GM21515 (cell line): ENCODE results near the gene PYGO1.
"Not testable (repeated sequence)": the region's sequence is repeated elsewhere in the genome, so short reads cannot be mapped to it uniquely, and the experiment has no call there.

ENCODE experiments used
- ATAC-seq: cut with Tn5 transposase; IDR thresholded peaks from one replicate; pipeline ENCODE4 v1.9.1; 2021; ENCODE audit not compliant: unreplicated experiment

PYGO1 gene

DNA sequence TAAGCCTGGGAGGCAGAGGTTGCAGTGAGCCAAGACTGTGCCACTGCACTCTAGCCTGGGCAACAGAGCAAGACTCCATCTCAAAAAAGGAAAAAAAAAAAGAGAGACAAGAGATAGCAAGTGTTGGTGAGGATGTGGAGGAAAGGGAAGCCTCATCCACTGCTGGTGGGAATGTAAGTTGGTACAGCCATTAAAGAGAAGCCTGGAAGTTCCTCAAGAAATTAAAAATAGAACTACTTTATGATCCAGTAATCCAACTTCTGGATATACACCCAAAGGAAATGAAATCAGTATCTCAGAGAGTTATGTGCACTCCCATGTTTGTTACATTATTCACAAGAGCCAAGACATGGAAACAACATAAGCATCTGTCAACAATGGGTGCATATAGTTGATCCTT lies 14.9 kb downstream of the PYGO1 start:
- no peak for ATAC-seq

DNA sequence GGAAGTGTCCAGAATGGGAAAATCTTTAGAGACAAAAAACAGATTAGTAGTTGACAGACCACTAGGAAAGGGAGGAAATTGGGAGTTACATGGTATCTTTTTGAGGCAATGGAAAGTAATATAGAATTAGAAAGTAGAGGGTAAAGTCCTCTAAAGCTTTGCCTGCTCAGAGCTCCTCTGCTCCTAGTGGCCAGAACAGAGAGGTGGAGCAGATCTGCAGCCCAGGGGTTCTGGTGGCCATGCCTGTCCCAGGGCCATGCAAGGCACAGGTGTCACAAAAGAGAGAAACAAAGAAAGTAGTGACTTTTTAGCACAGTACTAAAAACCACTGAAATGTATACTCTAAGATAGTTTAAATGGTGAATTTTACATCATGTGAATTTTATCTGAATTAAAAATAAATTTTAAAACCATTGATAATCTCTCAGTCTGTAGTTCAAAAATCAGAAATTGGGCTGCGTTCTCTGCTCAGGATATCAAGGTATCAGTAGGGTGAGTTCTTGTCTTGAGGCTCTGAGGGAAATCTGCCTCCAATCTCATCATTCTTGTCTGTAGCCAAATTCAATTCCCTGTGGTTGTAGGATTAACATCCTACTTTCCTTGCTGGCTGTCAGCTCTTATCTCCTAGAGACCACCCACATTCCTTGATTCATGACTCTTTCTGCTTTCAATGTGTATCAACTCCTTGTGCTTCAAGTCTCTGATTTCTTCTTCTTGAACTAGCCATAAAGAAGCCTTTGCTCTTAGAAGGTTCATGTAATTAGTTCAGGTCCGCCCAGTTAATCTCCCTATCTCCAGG lies 23.6 kb downstream of the PYGO1 start:
- ATAC-seq, result no peak

DNA sequence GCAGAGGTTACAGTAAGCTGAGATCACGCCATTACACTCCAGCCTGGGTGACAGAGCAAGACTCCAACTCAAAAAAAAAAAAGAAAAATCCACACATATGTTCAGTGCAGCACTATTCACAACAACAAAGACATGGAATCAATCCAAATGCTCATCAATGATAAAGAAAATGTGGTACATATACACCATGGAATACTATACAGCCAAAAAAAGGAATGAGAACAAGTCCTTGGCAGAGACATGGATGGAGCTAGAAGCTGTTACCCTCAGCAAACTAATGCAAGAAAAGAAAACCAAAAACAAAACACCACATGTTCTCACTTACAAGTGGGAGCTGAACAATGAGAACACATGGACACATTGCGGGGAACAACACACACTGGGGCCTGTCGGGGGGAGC lies 25.5 kb downstream of the PYGO1 start:
- ATAC-seq, result no peak

DNA sequence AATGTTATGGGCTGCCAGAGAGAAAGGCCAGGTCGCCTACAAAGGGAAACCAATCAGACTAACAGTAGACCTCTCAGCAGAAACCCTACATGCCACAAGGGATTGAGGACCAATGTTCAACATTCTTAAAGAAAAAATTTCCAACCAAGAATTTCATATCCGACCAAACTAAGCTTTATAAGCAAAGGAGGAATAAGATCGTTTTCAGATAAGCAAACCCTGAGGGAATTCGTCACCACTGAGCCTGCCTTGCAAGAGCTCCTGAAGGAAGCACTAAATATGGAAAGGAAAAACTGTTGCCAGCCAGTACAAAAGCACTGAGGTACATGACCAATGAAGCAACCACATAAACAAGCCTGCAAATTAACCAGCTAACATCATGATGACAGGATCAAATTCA lies 33.1 kb downstream of the PYGO1 start:
- ATAC-seq, result no peak

DNA sequence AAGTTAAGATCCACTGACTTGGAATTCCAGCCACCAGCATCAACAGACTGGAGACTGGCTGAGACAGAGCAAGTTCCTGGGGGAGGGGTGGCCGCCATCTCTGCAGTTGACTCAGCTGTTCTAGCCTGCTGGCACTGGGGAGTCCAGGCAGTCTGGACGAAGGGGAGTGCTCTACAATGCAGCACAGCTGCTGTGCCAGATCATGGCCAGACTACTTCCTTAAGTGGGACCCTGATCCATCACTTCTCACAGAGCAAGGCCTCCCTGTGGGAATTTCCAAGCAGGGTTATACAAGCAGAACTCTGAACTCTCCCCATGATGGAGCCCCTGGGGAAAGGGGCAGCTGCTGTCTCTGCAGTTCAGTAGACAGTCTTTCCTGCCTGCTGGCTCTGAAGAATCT lies 35.2 kb downstream of the PYGO1 start:
- no peak for ATAC-seq

DNA sequence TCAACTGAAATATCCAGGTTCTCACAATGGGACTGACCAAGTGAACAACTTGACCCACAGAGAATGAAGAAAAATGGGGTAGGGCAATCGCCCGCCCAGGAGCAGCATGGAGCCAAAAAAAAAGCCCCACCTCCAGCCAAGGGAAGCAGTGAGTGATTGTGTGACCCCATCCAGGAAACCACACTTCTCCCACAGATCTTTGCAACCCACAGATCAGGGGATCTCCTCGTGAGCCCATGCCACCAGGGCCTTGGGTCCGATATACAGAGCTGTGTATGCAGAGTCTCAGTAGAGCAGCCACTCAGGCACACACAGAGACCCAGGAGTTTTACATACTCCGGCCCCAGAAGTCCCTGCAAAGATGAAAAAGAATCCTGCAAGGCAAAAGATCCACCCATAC lies 35.7 kb downstream of the PYGO1 start:
- ATAC-seq, result no peak

DNA sequence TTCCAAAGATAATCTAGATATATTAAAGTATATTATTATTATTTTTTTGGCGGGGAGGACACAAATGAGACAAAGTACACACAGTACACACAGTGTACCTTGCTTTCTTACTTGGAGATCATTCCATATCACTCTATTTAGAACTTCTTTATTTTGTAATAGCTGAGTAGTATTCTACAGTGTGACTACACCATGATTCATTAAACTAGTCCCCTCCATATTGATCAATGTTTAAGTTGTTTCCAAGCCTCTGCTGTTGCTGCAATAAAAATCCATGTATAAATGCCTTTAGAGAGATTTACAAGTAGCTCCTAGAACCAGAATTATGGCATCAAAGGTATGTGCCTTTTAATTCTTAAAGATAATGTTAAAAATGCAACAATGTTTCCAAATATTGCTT lies 38.8 kb downstream of the PYGO1 start:
- ATAC-seq, result no peak

DNA sequence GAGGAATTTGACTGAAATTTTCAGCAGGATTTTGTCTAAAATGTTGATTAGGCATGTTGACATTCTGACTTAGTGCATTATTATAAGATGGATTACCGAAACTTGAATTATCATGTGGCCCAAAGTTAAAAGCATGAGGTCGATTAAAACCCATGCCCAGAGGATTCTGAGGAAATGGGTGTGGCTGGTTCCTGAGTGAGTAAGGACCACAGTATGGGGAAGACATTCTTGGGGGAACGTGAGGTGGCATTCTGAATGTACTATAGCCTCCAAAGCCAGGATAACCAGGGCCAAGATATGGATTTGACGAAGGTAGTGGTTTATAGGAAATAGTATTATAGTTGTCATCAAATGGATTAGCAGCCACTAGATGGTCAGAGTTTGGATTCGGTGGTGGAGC lies 41.4 kb downstream of the PYGO1 start:
- no peak for ATAC-seq

DNA sequence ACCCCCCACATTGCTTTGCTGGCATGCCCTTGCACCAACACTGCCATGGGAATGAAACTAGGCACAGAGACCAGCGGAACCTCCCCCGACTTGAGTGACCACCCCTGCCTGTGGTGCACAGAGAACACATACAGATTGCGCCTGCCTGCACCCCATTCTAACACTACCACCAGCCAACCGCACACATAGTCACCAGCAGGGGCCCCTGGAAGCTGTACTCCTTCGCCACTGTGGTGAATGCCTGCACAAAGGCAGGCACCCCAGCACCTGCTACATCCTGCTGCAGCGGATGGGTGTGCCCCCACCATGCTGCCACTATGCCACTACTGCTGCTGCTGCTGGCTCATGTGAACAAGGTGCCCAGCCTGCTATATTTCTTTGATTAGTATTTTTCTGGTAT lies 52.7 kb downstream of the PYGO1 start:
- ATAC-seq, result no peak

DNA sequence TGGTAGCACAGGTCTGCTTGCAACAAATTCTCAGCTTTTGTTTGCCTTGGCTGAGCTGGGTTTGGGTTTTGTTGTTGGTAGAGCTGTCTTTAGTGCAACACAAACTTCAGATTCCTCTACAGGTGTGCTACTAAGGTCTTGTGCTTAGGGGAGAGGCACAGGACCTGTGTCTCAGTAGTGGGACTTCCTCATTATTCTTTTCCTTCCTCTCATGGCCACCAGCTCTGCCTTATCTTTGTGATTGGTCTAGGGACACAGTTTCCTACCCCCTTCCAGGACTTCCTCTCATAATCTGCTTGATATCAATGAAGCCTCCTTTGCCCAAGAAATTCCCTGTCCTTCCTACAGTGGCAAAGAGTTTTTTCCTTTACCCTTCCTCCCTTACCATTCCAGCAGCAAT lies 55.2 kb downstream of the PYGO1 start:
- ATAC-seq, result no peak

DNA sequence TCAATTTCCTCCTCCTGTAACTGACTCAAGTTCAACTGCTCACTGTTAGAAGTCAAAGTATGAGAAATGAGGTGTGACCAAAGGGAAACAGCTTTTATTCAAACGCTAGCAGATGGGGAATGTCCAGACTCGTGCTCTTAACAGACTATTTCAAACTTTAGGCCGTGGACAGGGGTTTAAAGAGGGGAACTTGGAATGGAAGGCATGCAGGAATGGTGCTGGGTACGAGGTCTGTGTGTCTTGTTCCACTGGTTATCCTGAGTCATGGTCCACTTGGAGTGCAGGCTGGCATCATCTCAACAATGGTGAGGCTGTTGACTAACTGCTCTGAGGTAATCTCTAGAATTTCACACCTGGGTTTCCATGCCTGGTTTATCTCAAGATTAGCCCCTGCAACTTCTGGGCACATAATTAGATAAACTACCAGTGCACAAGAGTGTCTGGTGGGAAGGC lies 57.3 kb downstream of the PYGO1 start:
- no peak for ATAC-seq

DNA sequence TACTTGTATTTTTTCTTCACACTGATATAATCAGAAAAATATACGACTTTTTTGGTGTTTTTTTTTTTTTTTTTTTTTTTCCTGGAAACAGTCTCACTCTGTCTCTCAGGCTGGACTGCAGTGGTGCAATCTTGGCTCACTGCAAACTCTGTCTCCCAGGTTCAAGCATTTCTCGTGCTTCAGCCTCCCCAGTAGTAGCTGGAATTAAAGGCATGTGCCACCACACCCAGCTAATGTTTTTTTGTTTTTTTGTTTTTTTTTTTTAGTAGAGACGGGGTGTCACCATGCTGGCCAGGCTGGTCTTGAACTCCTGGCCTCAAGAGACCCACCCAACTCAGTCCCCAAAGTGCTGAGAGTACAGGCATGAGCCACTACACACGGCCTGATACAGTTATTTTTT lies 59.3 kb downstream of the PYGO1 start:
- no peak for ATAC-seq

DNA sequence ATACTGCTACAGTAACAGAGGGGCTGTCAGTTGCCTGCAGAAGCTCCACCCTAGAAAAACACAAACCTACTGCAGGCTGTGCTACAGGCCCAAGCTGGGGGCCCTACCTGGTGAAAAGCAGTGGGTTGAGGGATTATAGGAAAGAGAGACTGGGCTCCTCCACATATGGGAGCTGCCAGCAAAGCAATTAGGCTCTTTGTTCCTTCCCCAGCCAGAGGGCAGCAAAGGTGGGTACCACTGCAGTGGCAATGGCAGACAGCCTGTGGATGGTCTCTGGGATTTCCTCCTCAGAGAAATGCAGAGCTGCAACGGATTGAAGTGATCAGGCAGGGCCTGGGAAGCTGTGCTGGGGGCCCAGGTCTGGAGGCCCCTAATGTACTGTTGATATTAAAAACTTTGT lies 61.0 kb downstream of the PYGO1 start:
- no peak for ATAC-seq

DNA sequence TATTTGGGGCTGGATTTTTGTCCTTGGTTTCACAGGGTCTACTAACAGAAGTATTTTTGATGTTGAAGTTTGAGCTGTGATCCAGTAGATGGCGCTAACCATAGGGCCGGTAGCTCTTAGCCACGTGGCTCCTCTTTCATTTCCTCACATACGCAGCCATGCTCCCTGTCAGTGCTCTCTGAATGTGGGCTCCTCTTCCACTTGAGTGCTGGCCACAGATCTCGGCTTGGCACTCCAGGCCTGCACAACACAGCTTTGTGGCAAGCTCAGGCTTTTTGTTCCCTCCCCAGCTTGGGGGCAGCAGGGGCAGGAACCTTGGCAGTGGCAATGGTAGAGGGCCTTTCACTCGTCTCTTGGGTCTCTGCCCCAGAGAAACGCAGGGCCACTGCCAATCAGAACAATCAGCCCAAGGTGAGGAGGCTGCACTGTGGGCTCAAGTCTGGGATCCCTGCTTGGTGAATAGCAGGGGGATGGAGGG lies 61.5 kb downstream of the PYGO1 start:
- ATAC-seq, result peak; percentile 91

DNA sequence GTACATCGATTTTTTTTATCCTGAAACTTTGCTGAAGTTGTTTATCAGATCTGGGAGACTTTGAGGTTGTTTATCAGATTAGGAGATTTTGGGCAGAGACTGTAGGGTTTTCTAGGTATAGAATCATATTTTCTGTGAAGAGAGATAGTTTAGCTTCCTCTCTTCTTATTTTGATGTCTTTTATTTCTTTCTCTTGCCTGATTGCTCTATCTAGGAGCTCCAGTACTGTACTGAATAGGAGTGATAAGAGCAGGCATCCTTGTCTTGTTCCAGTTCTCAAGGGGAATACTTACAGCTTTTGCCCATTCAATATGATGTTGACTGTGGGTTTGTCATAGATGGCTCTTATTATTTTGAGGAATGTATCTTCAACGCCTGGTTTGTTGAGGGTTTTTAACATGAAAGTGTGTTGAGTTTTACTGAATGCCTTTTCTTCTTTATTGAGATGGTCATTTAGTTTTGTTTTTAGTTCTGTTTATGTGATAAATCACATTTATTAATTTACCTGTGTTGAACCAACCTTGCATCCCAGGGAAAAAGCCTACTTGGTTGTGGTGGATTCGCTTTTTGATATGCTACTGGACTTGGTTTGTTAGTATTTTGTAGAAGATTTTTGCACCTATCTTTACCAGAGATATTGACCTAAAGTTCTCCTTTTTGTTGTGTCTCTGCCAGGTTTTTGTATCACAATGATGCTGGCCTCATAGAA lies 65.2 kb downstream of the PYGO1 start:
- ATAC-seq, result no peak

DNA sequence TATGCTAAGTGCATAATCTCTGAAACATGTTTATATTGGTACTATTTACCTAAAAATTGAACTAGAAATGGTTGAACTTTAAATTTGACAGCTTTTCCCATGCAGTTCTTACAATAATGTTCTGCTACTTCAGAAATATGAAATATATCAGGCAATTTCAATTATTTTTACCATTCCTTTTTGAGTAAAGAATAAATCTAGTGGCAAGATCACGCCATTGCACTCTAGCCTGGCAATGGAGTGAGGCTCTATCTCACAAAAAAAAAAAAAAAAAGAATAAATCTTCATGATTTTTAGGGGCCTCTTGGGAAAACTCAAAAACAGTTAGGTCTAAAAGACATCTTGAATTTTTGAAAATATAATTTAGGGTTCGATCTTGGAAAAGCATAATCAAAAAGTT lies 69.5 kb downstream of the PYGO1 start:
- ATAC-seq, result no peak

DNA sequence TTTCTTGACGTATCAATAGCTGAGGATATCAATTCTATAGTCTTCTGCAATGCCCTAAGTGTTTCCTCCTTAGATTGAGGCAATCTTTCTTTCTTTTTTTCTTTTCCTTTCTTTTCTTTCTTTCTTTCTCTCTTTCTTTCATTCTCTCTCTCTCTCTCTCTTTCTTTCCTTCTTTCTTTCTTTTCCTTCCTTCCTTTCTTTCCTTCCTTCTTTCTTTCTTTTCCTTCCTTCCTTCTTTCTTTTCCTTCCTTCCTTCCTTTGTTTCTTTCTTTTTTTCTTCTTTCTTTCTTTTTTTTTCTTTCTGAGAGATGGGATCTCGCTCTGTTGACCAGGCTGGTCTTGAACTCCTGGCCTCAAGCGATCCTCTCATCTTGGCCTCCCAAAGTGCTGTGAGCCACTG lies 70.1 kb downstream of the PYGO1 start:
- no peak for ATAC-seq

DNA sequence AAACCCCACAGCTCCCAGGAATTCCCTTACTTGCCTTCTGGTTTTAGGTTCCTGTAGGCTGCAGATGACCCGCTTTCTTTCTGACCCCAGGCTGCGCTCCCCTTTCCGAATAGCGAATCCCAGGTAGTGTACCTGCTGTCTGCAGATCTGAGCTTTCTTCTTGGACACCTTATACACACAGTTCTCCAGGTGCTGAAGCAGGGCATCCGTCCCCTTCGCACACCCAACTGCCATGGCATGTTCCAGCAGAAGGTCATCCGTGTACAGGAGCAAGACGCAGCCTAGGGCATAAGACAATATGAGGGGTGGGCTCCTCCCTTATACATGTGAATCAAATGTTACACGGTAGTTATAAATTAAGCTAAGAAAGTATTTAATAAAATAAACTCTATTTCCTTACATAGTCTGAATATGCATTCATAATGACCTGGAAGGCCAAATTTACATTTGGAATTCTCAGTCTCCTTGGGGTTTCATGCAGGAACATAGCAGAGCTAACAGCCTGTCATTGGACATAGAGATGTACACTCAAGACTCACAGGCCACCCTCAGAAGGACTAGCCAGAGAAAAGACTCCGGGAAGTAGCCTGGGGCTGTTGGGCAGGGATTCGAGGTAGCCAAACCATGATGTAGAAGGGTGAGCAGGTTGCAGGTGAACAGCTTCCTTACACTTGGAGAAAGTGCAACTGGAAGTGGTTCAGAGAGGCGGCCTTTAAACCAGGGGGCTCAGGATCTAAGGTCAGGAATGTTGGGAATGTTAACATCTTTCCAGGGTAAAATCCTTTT lies 72.0 kb downstream of the PYGO1 start:
- no peak for ATAC-seq

DNA sequence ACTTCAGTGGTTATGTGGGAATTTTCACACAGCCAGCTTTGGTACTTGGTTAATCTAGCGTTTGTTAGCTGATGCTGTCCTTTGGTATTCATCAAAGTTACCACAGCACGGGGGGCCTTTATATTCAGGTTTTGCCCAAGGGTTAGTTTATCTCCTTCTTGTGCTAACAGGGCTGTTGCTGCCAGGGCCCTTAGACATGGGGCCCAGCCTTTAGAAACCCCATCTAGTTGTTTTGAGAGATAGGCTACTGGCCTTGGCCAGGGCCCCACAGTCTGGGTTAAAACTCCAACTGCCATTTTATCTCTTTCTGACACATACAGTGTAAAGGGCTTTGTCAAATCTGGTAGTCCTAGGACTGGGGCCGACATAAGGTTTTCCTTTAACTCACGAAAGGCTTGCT lies 72.7 kb downstream of the PYGO1 start:
- ATAC-seq, result no peak

DNA sequence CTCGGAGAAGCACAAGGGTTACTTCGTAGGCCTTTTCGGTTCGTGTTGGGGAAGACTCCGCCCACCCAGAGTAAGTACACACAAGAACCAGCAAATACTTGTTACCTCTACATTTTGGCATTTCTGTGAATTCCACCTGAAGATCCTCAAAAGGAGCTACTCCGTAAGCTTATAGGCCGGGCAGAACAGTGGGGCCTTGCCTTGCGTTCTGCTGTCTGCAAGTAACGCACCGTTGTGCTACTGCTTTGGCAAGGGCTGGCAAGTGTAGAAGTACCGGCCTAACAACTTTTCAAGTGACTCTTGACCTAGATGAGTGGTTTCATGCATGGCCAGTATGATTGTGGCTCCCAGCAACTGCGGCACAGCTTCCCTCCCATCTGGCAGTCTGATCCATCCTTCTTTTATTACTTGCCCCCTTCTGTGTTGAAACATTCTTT lies 73.7 kb downstream of the PYGO1 start:
- no peak for ATAC-seq

DNA sequence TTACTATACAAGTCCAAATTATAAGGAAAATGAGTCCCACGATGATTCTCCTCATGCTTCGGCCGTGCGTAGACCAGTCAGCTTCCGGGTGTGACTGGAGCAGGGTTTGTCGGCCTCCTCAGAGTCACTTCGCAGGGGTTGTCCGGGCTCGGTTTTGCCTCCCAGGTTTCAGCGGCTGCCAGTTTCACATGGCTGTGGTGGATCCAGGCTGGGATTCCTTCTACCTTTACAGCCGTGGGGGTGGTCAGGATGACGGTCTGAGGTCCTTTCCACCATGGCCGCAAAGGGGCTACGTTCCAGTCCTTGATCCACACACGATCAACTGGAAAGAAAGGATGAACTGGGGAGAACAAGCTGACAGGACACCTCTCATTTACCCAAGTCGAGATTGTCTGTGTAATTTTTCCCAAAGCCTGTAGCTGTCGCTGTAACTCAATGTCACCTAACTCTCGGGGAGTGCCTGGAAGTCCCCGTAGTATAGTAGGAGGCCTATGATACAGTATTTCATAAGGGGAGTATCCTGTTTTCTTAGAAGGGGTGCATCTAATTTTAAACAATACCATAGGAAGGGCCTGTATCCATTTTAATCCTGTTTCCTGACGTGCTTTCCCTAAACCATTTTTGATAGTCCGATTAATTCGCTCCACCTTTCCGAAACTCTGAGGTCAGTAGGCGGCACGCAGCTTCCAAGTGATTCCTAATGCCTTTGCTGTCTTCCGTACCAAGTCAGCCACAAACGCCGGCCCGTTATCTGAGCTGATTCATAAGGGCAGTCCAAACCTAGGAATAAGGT lies 74.3 kb downstream of the PYGO1 start:
- not testable (repeated sequence) for ATAC-seq
